ENCODE measurements around the gene MTHFD1L.

MTHFD1L gene

GRCh38 chr6:150898399-150899170, 33.1 kb downstream of the MTHFD1L start:
- Histone ChIP-seq H3K9me3 (ENCODE audit: severe bottlenecking) (no peaks in the 10 kb centered on the region), H3K27ac (no peak overlapping the region), H3K4me3 (ENCODE audit: low read depth, low read length) (no peak overlapping the region), H3K36me3 (no peaks in the 10 kb centered on the region; the same call in 1 of the 2 replicates), H3K27me3 (ENCODE audit: insufficient read depth, low read depth, severe bottlenecking) (no peaks in the 10 kb centered on the region)
- DNase-seq: no peak
- TF ChIP-seq, protein P1, sequence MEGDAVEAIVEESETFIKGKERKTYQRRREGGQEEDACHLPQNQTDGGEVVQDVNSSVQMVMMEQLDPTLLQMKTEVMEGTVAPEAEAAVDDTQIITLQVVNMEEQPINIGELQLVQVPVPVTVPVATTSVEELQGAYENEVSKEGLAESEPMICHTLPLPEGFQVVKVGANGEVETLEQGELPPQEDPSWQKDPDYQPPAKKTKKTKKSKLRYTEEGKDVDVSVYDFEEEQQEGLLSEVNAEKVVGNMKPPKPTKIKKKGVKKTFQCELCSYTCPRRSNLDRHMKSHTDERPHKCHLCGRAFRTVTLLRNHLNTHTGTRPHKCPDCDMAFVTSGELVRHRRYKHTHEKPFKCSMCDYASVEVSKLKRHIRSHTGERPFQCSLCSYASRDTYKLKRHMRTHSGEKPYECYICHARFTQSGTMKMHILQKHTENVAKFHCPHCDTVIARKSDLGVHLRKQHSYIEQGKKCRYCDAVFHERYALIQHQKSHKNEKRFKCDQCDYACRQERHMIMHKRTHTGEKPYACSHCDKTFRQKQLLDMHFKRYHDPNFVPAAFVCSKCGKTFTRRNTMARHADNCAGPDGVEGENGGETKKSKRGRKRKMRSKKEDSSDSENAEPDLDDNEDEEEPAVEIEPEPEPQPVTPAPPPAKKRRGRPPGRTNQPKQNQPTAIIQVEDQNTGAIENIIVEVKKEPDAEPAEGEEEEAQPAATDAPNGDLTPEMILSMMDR (IDR thresholded peaks at IDR 0.05; ENCODE audit: low read depth, low read length): no peak

- DNase-seq: no peak
- Histone ChIP-seq H3K9me3 (ENCODE audit: severe bottlenecking) (no peaks in the 10 kb centered on the region), H3K27ac (no peak overlapping the region), H3K4me3 (ENCODE audit: low read depth, low read length) (no peak overlapping the region), H3K27me3 (ENCODE audit: insufficient read depth, low read depth, severe bottlenecking) (no peaks in the 10 kb centered on the region), H3K36me3 (no peaks in the 10 kb centered on the region; the same call in 1 of the 2 replicates)
- TF ChIP-seq, protein P1 (IDR thresholded peaks at IDR 0.05; ENCODE audit: low read depth, low read length): no peak
Measured at GRCh38 chr6:150899231-150899630, 33.7 kb downstream of the MTHFD1L start.

GRCh38 chr6:150900049-150900448, 34.5 kb downstream of the MTHFD1L start:
- no peak for DNase-seq

DNA sequence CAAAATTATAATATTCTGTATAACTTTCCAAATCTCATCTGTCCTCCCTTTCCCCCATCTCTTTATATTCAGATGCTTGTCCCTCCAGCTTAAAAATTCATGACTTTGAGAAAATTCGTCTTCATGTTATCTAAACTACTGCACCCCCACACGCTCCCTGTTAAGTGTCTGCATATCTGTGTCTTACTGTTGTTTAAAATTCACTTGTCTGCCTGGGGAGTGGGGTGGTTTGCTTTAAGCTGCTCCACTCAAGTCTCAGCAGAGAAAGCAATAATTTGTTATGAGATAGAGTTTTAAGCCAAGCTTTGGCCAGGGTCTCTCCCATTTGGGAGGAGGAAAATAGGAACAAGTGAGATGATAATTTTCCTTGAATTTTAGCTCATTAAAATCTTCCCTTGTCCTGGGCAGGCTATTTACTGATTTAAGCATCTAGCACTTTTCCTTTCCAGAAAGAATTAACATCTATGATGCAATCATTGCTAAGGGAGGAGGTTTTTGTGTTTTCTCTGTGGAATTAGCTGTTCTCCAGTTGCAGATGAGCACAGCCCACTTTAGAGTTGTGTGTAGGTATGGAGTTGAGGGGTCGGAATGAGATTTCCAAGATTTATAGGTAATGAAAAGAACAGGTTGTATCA, 36.8 kb downstream of the MTHFD1L start:
- no peak overlapping the region for H3K27ac ChIP-seq
- H3K36me3 ChIP-seq: peaks cover 10% of the 10 kb centered on the region
- TF ChIP-seq, protein P1 (IDR thresholded peaks at IDR 0.05; ENCODE audit: low read depth, low read length): no peak
- no peak overlapping the region for H3K4me3 ChIP-seq (ENCODE audit: low read depth, low read length)
- no peak for DNase-seq
- H3K27me3 ChIP-seq (ENCODE audit: insufficient read depth, low read depth, severe bottlenecking): no peaks in the 10 kb centered on the region
- H3K9me3 ChIP-seq (ENCODE audit: severe bottlenecking): no peaks in the 10 kb centered on the region

More at GRCh38 chr6:150900049-150900448, 34.5 kb downstream of the MTHFD1L start:
- TF ChIP-seq, protein P1 (IDR thresholded peaks at IDR 0.05; ENCODE audit: low read depth, low read length): no peak
- H3K36me3 ChIP-seq: no peaks in the 10 kb centered on the region; the same call in 1 of the 2 replicates
- H3K27ac ChIP-seq: no peak overlapping the region
- H3K9me3 ChIP-seq (ENCODE audit: severe bottlenecking): no peaks in the 10 kb centered on the region
- no peak overlapping the region for H3K4me3 ChIP-seq (ENCODE audit: low read depth, low read length)
- no peaks in the 10 kb centered on the region for H3K27me3 ChIP-seq (ENCODE audit: insufficient read depth, low read depth, severe bottlenecking)

DNA sequence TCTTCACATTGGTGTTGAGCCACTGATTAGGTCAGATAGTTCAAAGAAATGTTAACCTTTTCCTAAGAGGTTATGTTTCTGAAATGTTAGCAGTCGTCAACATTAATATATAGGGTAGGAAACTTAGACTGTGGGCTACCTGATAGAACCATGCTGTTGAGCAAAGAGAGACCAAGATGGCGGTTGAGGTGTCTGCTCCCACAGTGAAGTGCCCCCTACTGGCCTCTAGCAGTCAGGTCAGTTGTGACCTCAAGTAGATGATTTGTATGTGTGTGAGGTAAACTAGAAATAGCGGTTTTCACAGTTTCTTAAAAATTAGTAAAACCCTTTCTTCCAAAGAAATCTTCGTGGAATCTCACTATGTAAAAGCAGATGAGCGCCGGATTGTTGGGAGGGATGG, 40.3 kb downstream of the MTHFD1L start:
- TF ChIP-seq, protein P1 (IDR thresholded peaks at IDR 0.05; ENCODE audit: low read depth, low read length): peak; percentile 57
- no peak for DNase-seq
- Histone ChIP-seq H3K27ac (no peak overlapping the region), H3K9me3 (ENCODE audit: severe bottlenecking) (no peaks in the 10 kb centered on the region), H3K36me3 (peaks cover 12% of the 10 kb centered on the region), H3K4me3 (ENCODE audit: low read depth, low read length) (no peak overlapping the region), H3K27me3 (ENCODE audit: insufficient read depth, low read depth, severe bottlenecking) (no peaks in the 10 kb centered on the region)

All from WERI-Rb-1 (cell line).